ENCODE results near the gene ARHGEF7.

Gene ARHGEF7

GRCh38 chr13:111272117-111272516 is 157.0 kb downstream of the ARHGEF7 start:
- no peak overlapping the region for H3K4me3 ChIP-seq (replicated peaks; ENCODE audit: low read depth, low read length)
- DNase-seq (ENCODE audit: extremely low read depth, low read depth) = no peak
- TF ChIP-seq CTCF (IDR thresholded peaks at IDR 0.05; ENCODE audit: low read depth, low read length, missing control alignments) = no peak

- no peak overlapping the region for H3K4me3 ChIP-seq (replicated peaks; ENCODE audit: low read depth, low read length)
- DNase-seq (ENCODE audit: extremely low read depth, low read depth) = no peak
- no peak for TF ChIP-seq CTCF (IDR thresholded peaks at IDR 0.05; ENCODE audit: low read depth, low read length, missing control alignments)
Measured at GRCh38 chr13:111275382-111275781, 160.3 kb downstream of the ARHGEF7 start.

GRCh38 chr13:111275995-111276618 is 161.0 kb downstream of the ARHGEF7 start:
- DNase-seq (ENCODE audit: extremely low read depth, low read depth) = no peak
- TF ChIP-seq CTCF (IDR thresholded peaks at IDR 0.05; ENCODE audit: low read depth, low read length, missing control alignments) = no peak
- H3K4me3 ChIP-seq (replicated peaks; ENCODE audit: low read depth, low read length) = no peak overlapping the region

GRCh38 chr13:111278258-111278657 is 163.1 kb downstream of the ARHGEF7 start:
- no peak for TF ChIP-seq CTCF (IDR thresholded peaks at IDR 0.05; ENCODE audit: low read depth, low read length, missing control alignments)
- H3K4me3 ChIP-seq (replicated peaks; ENCODE audit: low read depth, low read length) = no peak overlapping the region
- DNase-seq (ENCODE audit: extremely low read depth, low read depth) = no peak

GRCh38 chr13:111278743-111279652 is 163.9 kb downstream of the ARHGEF7 start:
- DNase-seq (ENCODE audit: extremely low read depth, low read depth) = no peak

GRCh38 chr13:111280226-111280625 is 165.1 kb downstream of the ARHGEF7 start:
- DNase-seq (ENCODE audit: extremely low read depth, low read depth) = no peak
- TF ChIP-seq CTCF (IDR thresholded peaks at IDR 0.05; ENCODE audit: low read depth, low read length, missing control alignments) = no peak
- H3K4me3 ChIP-seq (replicated peaks; ENCODE audit: low read depth, low read length) = no peak overlapping the region

More at GRCh38 chr13:111278743-111279652, 163.9 kb downstream of the ARHGEF7 start:
- no peak for TF ChIP-seq CTCF (IDR thresholded peaks at IDR 0.05; ENCODE audit: low read depth, low read length, missing control alignments)
- no peak overlapping the region for H3K4me3 ChIP-seq (replicated peaks; ENCODE audit: low read depth, low read length)

Data from HFF-Myc (cell line).